Measurements from ENCODE around the gene PREPL.

Gene PREPL

DNA sequence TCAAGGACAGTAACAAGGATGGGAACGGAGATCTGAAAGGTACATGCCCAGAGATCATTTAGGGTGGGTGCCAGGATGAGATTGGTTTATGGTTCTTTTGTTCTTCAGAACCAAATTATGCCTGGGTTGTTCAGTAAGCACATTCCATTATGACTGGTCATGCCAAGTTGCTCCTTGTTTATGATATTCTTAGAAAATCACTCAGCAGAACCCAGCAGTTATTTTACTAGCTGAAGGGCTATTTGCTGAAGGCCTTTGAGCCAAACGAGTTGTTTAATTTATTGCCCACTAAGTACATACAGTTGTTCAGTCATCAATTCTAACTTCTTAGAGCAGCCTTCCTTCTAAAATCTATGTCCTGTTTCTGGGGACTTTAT, 85.4 kb downstream of the PREPL start:
- Histone ChIP-seq H3K9me2 (replicated peaks; ENCODE audit: insufficient read depth, low read length) (no peaks in the 10 kb centered on the region), H4K20me1 (ENCODE audit: insufficient read depth, low read length) (no peaks in the 10 kb centered on the region), H3K27ac (ENCODE audit: low read length) (no peak overlapping the region), H3K4me1 (ENCODE audit: low read length) (no peaks in the 10 kb centered on the region), H3K36me3 (replicated peaks; ENCODE audit: insufficient read depth, low read length) (no peaks in the 10 kb centered on the region), H3K9ac (ENCODE audit: low read length) (no peak overlapping the region), H3K79me2 (ENCODE audit: low read length) (no peaks in the 10 kb centered on the region), H3K9me3 (replicated peaks; ENCODE audit: insufficient read depth, low read length) (no peaks in the 10 kb centered on the region), H3K4me3 (ENCODE audit: low read length) (no peak overlapping the region), H3K27me3 (replicated peaks; ENCODE audit: insufficient read depth, low read length) (no peaks in the 10 kb centered on the region), H2AFZ (ENCODE audit: low read length) (no peak overlapping the region), H3F3A (ENCODE audit: insufficient read depth, low read length) (no peaks in the 10 kb centered on the region), H3K4me2 (ENCODE audit: low read depth, low read length) (no peak overlapping the region)
- TF ChIP-seq, protein P1, sequence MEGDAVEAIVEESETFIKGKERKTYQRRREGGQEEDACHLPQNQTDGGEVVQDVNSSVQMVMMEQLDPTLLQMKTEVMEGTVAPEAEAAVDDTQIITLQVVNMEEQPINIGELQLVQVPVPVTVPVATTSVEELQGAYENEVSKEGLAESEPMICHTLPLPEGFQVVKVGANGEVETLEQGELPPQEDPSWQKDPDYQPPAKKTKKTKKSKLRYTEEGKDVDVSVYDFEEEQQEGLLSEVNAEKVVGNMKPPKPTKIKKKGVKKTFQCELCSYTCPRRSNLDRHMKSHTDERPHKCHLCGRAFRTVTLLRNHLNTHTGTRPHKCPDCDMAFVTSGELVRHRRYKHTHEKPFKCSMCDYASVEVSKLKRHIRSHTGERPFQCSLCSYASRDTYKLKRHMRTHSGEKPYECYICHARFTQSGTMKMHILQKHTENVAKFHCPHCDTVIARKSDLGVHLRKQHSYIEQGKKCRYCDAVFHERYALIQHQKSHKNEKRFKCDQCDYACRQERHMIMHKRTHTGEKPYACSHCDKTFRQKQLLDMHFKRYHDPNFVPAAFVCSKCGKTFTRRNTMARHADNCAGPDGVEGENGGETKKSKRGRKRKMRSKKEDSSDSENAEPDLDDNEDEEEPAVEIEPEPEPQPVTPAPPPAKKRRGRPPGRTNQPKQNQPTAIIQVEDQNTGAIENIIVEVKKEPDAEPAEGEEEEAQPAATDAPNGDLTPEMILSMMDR (IDR thresholded peaks at IDR 0.05; ENCODE audit: low read length), result no peak
- TF ChIP-seq EZH2 (optimal IDR thresholded peaks at IDR 0.05; ENCODE audit: low read depth, low read length), result no peak
- TF ChIP-seq EZH2phosphoT487 (IDR thresholded peaks at IDR 0.05; ENCODE audit: low read length), result no peak
- no peak for DNase-seq

DNA sequence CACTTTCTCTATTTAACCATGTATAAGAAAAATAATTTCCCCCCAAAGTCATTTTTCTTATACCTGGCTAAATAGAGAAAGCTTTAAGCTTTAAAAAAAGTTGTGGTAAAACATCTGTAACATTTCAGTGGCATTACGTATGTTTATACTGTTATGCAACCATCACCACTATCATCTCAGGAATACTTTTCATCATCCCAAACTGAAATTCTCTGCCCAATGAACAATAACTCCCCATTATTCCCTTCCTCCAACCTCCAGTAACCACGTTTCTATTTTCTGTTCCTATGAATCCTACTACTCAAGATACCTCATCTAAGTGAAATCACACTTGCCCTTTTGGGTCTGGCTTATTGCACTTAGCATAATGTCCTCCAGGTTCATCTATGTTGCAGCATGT, 87.7 kb downstream of the PREPL start:
- no peaks in the 10 kb centered on the region for H3K36me3 ChIP-seq (replicated peaks; ENCODE audit: insufficient read depth, low read length)
- no peaks in the 10 kb centered on the region for H3F3A ChIP-seq (ENCODE audit: insufficient read depth, low read length)
- H3K4me2 ChIP-seq (ENCODE audit: low read depth, low read length), result no peak overlapping the region
- H3K27ac ChIP-seq (ENCODE audit: low read length), result no peak overlapping the region
- no peak overlapping the region for H2AFZ ChIP-seq (ENCODE audit: low read length)
- H4K20me1 ChIP-seq (ENCODE audit: insufficient read depth, low read length), result no peaks in the 10 kb centered on the region
- DNase-seq, result no peak
- H3K4me1 ChIP-seq (ENCODE audit: low read length), result no peaks in the 10 kb centered on the region
- H3K9me3 ChIP-seq (replicated peaks; ENCODE audit: insufficient read depth, low read length), result no peaks in the 10 kb centered on the region
- H3K9me2 ChIP-seq (replicated peaks; ENCODE audit: insufficient read depth, low read length), result no peaks in the 10 kb centered on the region
- no peaks in the 10 kb centered on the region for H3K79me2 ChIP-seq (ENCODE audit: low read length)
- H3K27me3 ChIP-seq (replicated peaks; ENCODE audit: insufficient read depth, low read length), result no peaks in the 10 kb centered on the region
- no peak overlapping the region for H3K9ac ChIP-seq (ENCODE audit: low read length)
- TF ChIP-seq, protein P1 (IDR thresholded peaks at IDR 0.05; ENCODE audit: low read length), result no peak
- TF ChIP-seq EZH2phosphoT487 (IDR thresholded peaks at IDR 0.05; ENCODE audit: low read length), result no peak
- TF ChIP-seq EZH2 (optimal IDR thresholded peaks at IDR 0.05; ENCODE audit: low read depth, low read length), result no peak
- no peak overlapping the region for H3K4me3 ChIP-seq (ENCODE audit: low read length)

DNA sequence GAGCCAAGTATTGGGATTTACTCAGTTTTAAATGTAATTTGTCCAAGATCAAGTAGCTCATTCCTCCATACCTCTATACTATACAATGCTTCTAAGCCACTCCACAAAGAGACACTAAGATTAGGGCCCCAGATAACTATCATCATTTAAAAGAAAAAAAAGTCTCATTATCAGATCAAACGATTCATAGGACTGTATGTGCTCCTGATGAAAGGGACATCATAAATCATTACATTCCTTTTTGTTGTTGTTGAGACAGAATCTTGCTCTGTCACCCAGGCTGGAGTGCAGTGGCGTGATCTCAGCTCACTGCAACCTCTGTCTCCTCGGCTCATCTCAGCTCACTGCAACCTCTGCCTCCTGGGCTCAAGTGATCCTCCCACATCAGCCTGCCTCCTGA, 88.2 kb downstream of the PREPL start:
- Histone ChIP-seq H3K4me3 (ENCODE audit: low read length) (no peak overlapping the region), H3F3A (ENCODE audit: insufficient read depth, low read length) (no peaks in the 10 kb centered on the region), H3K36me3 (replicated peaks; ENCODE audit: insufficient read depth, low read length) (no peaks in the 10 kb centered on the region), H4K20me1 (ENCODE audit: insufficient read depth, low read length) (no peaks in the 10 kb centered on the region), H3K9me2 (replicated peaks; ENCODE audit: insufficient read depth, low read length) (no peaks in the 10 kb centered on the region), H3K27ac (ENCODE audit: low read length) (no peak overlapping the region), H3K9ac (ENCODE audit: low read length) (no peak overlapping the region), H3K4me2 (ENCODE audit: low read depth, low read length) (no peak overlapping the region), H3K79me2 (ENCODE audit: low read length) (no peaks in the 10 kb centered on the region), H2AFZ (ENCODE audit: low read length) (no peak overlapping the region), H3K4me1 (ENCODE audit: low read length) (no peaks in the 10 kb centered on the region), H3K27me3 (replicated peaks; ENCODE audit: insufficient read depth, low read length) (no peaks in the 10 kb centered on the region), H3K9me3 (replicated peaks; ENCODE audit: insufficient read depth, low read length) (no peaks in the 10 kb centered on the region)
- DNase-seq, result no peak
- TF ChIP-seq, protein P1 (IDR thresholded peaks at IDR 0.05; ENCODE audit: low read length), result no peak
- TF ChIP-seq EZH2phosphoT487 (IDR thresholded peaks at IDR 0.05; ENCODE audit: low read length) (no peak), EZH2 (optimal IDR thresholded peaks at IDR 0.05; ENCODE audit: low read depth, low read length) (no peak)
